Fibroblast of skin of back (primary cell): ENCODE results near the gene INHBA. TPM values are rescaled to one million over a fixed set of nuclear protein-coding genes. Genes with fewer than 3 reads are reported as not detected.

ENCODE experiments used
- DNase-seq: peaks from one replicate; pipeline ENCODE4 v3.0.0-alpha.2; 2013
- polyA plus RNA-seq, 2 experiments: library from polyadenylated mRNA; unstranded; fragments of 120-200 nt; gene quantifications; one replicate each; pipeline ENCODE4 v1.2.1, GENCODE V29; 2013; ENCODE audit not compliant: insufficient read length in 2 of 2

INHBA gene
- 417 TPM for polyA plus RNA-seq (2013, experiment 1 of 2; ENCODE audit: insufficient read length)
- polyA plus RNA-seq (2013, experiment 2 of 2; ENCODE audit: insufficient read length) = 782 TPM

GRCh38 chr7:41702635-41703371 is at the start of gene INHBA:
Gene INHBA, minus strand, starts transcription at chr7:41703090. Its CDS starts 2,716 bp downstream, at chr7:41700374.
- DNase-seq = peak; percentile 99

GRCh38 chr7:41752615-41753014 is 49.7 kb upstream of the INHBA start:
- no peak for DNase-seq

DNA sequence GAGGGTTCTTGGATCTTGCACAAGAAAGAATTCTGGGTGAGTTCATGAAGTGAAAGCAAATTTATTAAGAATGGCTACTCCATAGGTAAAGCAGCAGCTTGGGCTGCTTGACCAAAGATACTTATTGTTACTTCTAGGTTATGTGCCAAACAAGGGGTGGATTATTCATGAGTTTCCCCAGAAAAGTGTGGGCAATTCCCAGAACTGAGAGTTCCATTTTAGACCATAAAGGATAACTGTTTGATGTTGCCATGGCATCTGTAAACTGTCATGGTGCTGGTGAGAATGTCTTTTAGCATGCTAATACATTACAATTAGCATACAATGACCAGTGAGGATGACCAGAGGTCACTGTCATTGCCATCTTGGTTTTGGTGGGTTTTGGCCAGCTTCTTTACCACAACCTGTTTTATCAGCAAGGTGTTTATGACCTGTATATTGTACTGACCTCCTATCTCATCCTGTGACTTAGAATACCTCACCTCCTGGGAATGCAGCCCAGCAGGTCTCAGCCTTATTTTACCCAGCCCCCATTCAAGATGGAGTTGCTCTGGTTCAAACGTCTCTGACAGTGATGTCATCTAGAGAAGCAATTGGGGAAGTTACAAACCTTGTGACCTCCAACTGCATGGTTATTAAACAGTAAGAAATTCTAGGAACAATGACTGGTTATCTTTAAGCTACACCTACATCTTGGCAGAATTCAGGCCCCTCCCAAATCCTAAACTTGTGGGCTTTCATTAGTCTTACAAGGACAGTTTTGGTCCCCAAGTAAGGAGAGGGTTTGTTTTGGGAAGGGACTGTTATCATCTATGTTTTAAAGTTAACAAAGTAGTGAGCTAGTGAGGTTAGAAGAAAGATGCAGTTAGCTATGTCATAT is 48.0 kb upstream of the INHBA start:
- no peak for DNase-seq

DNA sequence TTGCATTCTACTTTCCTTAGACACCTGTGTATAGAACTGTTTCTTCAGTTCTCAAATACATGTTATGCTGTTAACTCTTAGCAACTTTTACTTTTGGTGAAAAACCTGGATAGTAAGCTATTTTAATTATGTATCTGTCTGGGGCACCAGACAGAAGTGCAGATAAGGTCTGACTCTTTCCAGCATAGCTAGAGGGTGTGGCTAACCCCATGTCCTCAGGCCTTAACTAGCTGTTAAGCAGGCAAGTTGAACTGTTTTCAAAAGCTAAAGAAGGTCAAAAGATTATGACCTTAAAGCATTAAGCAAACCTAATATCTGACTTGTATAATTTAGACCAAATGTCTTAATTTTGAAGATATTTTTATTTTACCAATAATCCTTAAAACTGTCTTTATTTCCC is 45.1 kb upstream of the INHBA start:
- DNase-seq = no peak

DNA sequence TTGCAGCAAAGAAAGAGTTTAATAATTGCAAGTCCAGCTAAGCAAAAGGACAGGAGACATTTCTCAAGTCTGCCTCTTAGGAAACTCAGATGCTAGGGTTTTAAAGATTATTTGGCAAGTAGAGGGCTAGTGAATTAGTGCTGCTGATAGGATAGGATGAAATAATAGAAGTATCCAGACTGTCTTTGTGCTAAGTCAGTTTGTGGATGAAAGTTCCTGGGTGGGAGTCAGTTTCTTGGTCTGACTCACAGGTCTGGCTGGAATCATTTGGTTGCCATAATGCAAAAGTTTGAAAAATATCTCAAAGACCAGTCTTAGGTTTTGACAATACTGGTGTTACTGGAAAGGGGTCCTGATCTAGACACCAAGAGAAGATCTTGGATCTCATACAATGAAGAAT is 42.6 kb upstream of the INHBA start:
- DNase-seq = no peak

DNA sequence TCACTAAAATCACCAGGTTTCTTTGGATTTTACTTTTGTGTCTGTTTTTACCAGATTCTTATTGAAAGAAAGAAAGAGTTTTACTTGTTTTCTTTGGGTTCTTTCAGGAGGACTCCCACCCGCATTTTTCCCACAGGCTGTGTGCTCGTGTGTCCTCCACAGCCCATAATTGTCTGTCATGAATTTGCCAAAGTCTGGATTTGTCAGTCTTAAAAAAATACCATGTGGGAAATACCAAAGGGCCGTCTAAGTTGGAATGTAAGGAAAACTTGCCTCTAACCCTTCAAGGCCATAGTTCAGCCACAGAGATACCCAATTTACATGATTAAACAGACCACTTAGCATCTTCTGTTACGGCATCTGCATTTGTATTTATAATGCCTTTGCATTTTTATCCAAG is 41.3 kb upstream of the INHBA start:
- DNase-seq = peak; percentile 61

GRCh38 chr7:41742401-41743020 is 39.6 kb upstream of the INHBA start:
- no peak for DNase-seq

DNA sequence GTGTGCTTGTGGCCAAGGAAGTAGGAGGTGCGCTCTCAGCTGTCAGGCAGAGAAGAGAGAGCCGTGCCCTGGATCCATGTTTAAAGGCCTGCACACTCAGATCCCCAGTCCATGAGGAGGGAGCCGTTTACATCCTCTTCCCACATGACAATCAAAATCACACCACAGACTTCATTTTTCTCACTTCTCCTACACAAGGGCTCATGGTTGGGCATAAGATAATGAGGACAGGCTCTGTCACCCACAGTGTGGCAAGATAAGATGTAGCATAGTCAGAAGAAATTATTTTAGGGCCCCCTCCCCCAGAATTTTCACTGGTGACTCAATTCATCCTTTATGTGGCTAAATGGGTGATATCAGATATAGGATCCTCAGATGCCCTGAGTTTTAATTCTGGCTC is 35.9 kb upstream of the INHBA start:
- no peak for DNase-seq

DNA sequence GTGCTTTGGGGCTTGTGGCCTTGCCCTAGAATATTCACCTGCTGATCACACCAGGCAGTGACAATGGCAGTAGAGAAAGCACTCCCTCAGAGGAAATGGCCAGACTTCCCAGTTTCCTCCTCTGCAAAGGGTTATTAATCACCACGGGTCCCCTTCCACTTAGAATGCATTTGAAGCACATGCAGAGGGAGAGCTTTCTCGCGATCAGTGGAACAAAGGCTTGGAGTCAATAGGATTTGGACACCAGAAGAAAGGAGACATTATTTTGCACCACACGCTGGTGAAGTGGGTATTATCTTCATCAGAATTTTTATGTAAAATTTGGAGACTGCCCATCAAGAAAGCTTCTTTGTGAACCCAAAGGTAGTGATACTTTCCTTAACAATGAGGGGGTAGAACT is 35.4 kb upstream of the INHBA start:
- DNase-seq = no peak

GRCh38 chr7:41735206-41735605 is 32.3 kb upstream of the INHBA start:
- DNase-seq = no peak

DNA sequence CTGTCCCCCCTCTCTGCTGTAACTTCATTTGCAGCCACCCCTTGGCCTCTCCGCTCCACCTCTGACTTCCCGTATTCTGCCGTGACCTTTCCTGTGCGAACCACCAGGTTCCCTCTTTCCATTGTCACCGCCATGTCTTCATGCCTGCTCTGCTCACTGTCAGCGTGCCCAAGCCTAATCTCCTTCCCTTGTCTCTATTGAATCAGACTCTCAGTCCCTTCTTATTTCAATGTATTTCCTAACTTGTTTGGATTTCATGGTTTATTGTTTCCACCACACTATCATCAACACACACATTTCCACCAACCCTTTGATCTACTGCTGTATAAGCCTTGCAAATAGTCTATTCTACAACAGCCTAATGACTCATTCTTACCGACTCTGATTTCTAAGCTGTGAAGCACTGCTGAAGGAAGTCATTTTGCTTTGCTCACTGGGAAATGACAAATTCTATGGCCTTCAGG is 30.0 kb upstream of the INHBA start:
- no peak for DNase-seq

GRCh38 chr7:41732436-41732785 is 29.5 kb upstream of the INHBA start:
- DNase-seq = no peak

GRCh38 chr7:41731493-41732435 is 28.9 kb upstream of the INHBA start:
- DNase-seq = peak; percentile 31

DNA sequence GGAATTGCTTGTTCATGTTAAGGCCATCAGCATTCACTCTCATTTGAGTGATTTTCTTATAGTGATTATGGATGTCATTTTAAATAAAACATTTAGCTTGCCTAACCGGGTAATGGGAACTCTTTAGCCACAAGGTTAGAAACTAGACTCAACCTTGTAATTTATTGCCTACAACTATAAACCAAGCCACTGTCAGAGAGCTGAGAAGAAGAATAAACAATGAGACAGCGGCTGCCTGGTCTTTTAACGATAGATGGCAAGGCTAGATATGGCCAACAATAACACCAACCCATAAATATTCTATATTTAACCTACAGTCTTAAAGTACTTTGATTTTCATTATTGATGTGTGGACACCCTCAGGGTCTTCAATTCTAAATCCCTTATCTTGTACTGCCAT is 27.8 kb upstream of the INHBA start:
- no peak for DNase-seq

- DNase-seq = no peak
Observed at GRCh38 chr7:41730161-41730560, 27.3 kb upstream of the INHBA start.

DNA sequence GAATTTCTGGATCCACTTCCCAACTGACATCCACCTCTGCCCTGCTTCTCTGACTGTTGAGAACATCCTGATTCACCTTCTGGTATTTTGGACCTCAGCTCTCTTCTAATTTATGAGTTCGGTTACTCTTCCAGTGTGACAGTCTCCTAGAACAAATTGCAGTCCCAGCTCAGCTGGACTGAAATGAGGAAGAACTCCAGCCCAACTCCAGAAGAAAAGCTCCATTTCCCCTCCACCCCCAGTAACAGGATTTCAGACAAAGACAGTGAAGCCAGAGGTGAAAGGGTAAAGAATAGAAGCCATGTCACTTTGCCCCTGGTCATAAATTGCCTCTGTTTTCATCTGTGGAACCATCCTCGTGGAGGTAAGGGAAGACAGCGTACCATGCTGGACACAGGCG is 26.2 kb upstream of the INHBA start:
- no peak for DNase-seq

DNA sequence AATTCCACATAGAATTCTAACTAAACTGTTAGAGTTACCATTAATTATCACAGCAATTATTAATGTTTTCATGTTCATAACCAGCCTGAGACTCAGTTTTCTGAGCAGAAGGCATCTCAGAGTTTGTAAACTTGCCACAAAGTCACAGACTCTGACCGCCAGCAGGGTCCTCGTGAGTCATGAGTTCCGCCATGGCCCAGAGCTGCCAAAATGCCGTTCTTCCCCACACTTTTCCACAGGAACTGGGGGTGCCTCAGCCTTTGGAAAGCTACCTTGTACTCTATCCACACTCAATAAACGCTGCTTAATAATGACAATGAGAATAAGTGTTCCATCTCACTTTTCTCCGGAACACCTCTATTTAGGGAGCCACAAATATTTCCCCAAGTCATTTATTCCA is 22.1 kb upstream of the INHBA start:
- DNase-seq = no peak

GRCh38 chr7:41720886-41721285 is 18.0 kb upstream of the INHBA start:
- no peak for DNase-seq

- DNase-seq = no peak
Observed at GRCh38 chr7:41720046-41720445, 17.2 kb upstream of the INHBA start.

DNA sequence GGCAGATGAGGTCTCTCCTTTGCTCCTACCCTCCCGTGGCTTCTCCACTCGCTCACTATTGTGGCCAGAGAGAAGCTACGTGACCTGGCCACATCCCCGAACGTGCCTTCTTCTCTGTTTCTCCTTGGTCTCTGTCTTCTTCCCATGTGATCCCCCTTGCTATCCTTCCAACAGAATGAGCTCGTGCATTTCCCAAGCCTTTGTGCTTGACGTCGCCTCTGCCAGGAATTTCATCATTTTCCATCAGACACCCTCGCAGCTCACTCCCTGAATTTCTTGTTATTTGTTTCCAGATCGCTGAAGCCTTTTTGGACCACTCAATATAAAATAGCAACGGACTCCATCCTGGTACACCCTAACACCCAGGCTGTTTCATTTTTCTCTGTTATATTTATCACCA is 13.8 kb upstream of the INHBA start:
- no peak for DNase-seq

GRCh38 chr7:41715000-41715399 is 12.1 kb upstream of the INHBA start:
- DNase-seq = no peak
